ENCODE data around the gene ATP7B. TPM values are rescaled to one million over a fixed set of nuclear protein-coding genes. Genes with fewer than 3 reads are reported as not detected.

Gene ATP7B
- total and polyA plus RNA-seq, 2 donors (not counting 3 experiments of a cell fraction or from before 2014, with no cell fraction given): 4.2 to 8.0 TPM

DNA sequence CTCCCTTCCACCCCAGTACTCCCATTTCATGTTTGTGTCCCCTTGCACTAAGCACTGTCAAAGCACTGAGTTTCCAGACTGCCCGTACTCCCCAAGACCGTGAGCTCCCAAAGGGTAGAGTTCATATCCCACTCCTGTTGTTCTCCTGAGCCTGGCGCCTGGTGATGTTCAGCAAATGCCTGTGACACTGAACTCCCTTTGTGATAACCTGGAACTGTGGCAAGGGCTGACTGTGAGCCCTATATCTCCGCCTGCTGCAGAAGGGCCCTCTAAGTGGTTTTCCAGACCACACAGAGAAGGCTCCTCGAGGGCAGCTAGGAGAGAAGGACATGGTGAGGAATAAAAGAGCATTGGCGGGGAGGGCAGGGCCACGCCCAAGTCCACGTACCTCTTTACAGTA is 67.5 kb downstream of the ATP7B start:
- no peak for DNase-seq (ENCODE audit: low read depth, low spot score)
- dilution Hi-C loops (cut with MboI; ENCODE audit: extremely low pct_ligation_motif_present, low sequenced_read_pairs) (no loop called here), intact Hi-C loops (cut with micrococcal nuclease) (no loop called here)
- Histone ChIP-seq H4K20me1 (replicated peaks; ENCODE audit: control insufficient read depth, extremely low read depth, insufficient read depth, low read length) (no peaks in the 10 kb centered on the region), H3K27ac (ENCODE audit: insufficient read depth, low read depth, low read length) (no peak overlapping the region), H3K4me3 (replicated peaks in 1 of 3; ENCODE audit: insufficient read depth in 1 of 3, low read depth in 1 of 3, low read length in 3 of 3) (no peak overlapping the region), H3K36me3 (ENCODE audit: control insufficient read depth in 2 of 2, extremely low read depth in 1 of 2, insufficient read depth in 2 of 2, low read length in 2 of 2) (no peaks in the 10 kb centered on the region), H3K79me2 (ENCODE audit: control insufficient read depth, insufficient read depth, low read length) (no peaks in the 10 kb centered on the region), H3K27me3 (ENCODE audit: control insufficient read depth in 2 of 2, insufficient read depth in 2 of 2, low read length in 2 of 2) (no peaks in the 10 kb centered on the region), H3K9me3 (replicated peaks; ENCODE audit: control insufficient read depth, insufficient read depth, low read length) (no peaks in the 10 kb centered on the region), H3K4me1 (ENCODE audit: control insufficient read depth, extremely low read depth, insufficient read depth, low read length) (no peaks in the 10 kb centered on the region), H3K4me2 (ENCODE audit: insufficient read depth, low read length) (no peak overlapping the region), H3K9me1 (replicated peaks; ENCODE audit: control insufficient read depth, extremely low read depth, insufficient read depth, low read length) (no peaks in the 10 kb centered on the region), H3K9ac (replicated peaks; ENCODE audit: extremely low read depth, insufficient read depth, low read length) (no peak overlapping the region), H2AFZ (ENCODE audit: low read depth, low read length) (no peak overlapping the region)
- POLR2A ChIA-PET: no interaction called here
- no peak for FAIRE-seq
- TF ChIP-seq FOS (IDR thresholded peaks at IDR 0.05; ENCODE audit: borderline replicate concordance, insufficient read depth, low read length) (no peak), JUN (IDR thresholded peaks at IDR 0.05; ENCODE audit: borderline replicate concordance, insufficient read depth, insufficient read length, low read depth) (no peak), EZH2 (IDR thresholded peaks at IDR 0.05; ENCODE audit: borderline replicate concordance, low read depth, low read length, severe bottlenecking) (no peak), POLR2A (IDR thresholded peaks at IDR 0.05; ENCODE audit: low read depth, low read length) (no peak), GATA2 (IDR thresholded peaks at IDR 0.05; ENCODE audit: insufficient read depth, insufficient read length, low read depth, low read length) (no peak), POLR2AphosphoS5 (IDR thresholded peaks at IDR 0.05; ENCODE audit: insufficient read depth, low read depth, low read length) (no peak), MYC (IDR thresholded peaks at IDR 0.05; ENCODE audit: low read depth, low read length) (no peak)
- TF ChIP-seq, protein P1, sequence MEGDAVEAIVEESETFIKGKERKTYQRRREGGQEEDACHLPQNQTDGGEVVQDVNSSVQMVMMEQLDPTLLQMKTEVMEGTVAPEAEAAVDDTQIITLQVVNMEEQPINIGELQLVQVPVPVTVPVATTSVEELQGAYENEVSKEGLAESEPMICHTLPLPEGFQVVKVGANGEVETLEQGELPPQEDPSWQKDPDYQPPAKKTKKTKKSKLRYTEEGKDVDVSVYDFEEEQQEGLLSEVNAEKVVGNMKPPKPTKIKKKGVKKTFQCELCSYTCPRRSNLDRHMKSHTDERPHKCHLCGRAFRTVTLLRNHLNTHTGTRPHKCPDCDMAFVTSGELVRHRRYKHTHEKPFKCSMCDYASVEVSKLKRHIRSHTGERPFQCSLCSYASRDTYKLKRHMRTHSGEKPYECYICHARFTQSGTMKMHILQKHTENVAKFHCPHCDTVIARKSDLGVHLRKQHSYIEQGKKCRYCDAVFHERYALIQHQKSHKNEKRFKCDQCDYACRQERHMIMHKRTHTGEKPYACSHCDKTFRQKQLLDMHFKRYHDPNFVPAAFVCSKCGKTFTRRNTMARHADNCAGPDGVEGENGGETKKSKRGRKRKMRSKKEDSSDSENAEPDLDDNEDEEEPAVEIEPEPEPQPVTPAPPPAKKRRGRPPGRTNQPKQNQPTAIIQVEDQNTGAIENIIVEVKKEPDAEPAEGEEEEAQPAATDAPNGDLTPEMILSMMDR (IDR thresholded peaks at IDR 0.05; ENCODE audit: extremely low read depth in 1 of 2, insufficient read depth in 1 of 2, low read depth in 1 of 2, low read length in 2 of 2): no peak
- TF ChIP-seq, protein P2, sequence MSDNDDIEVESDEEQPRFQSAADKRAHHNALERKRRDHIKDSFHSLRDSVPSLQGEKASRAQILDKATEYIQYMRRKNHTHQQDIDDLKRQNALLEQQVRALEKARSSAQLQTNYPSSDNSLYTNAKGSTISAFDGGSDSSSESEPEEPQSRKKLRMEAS (IDR thresholded peaks at IDR 0.05; ENCODE audit: insufficient read depth, insufficient read length): no peak
- no TSS peak for BruUV-seq (replicated peaks)
- CTCF ChIA-PET: no interaction called here
